ENCODE data around the gene DLGAP1. TPM values are rescaled to one million over a fixed set of nuclear protein-coding genes. Genes with fewer than 3 reads are reported as not detected.

The DLGAP1 gene
- total RNA-seq, 4 donors from 2014 or later = 2.0 to 4.7 (median 2.1) TPM; not detected in 1

DNA sequence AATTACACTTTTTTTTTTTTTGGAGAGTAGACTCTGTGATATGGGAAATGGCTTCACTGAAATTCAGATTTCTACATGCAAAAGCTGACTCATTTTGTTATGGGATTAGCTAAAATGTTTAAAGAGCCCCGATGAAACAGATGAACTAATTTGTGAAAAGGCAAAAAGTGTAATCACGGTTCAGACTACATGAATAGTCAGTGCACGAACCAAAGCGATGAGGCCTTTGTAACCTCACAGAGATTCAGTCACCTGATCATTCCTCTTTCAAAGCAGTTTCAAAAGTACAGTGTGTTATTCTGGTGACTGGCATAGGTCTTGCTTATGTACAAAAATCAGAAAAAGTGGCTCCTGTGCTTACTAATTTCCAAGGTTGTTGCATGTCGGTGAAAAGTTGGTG, 960.5 kb downstream of the DLGAP1 start:
- no peak for DNase-seq (ENCODE audit: low spot score in 2 of 2)
- peaks cover 7% of the 10 kb centered on the region for H3K4me1 ChIP-seq
- 88% methylated on average over 5 of the region's 5 CpGs for WGBS
- no peaks in the 10 kb centered on the region for H3K9me3 ChIP-seq
- H3K4me3 ChIP-seq = no peak overlapping the region
- TF ChIP-seq, protein P1, sequence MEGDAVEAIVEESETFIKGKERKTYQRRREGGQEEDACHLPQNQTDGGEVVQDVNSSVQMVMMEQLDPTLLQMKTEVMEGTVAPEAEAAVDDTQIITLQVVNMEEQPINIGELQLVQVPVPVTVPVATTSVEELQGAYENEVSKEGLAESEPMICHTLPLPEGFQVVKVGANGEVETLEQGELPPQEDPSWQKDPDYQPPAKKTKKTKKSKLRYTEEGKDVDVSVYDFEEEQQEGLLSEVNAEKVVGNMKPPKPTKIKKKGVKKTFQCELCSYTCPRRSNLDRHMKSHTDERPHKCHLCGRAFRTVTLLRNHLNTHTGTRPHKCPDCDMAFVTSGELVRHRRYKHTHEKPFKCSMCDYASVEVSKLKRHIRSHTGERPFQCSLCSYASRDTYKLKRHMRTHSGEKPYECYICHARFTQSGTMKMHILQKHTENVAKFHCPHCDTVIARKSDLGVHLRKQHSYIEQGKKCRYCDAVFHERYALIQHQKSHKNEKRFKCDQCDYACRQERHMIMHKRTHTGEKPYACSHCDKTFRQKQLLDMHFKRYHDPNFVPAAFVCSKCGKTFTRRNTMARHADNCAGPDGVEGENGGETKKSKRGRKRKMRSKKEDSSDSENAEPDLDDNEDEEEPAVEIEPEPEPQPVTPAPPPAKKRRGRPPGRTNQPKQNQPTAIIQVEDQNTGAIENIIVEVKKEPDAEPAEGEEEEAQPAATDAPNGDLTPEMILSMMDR (IDR thresholded peaks at IDR 0.05) = no peak
- no peak for TF ChIP-seq POLR2AphosphoS5 (IDR thresholded peaks at IDR 0.05)
- H3K27ac ChIP-seq = no peak overlapping the region
- no peaks in the 10 kb centered on the region for H3K36me3 ChIP-seq
- H3K27me3 ChIP-seq = peaks cover 6% of the 10 kb centered on the region

DNA sequence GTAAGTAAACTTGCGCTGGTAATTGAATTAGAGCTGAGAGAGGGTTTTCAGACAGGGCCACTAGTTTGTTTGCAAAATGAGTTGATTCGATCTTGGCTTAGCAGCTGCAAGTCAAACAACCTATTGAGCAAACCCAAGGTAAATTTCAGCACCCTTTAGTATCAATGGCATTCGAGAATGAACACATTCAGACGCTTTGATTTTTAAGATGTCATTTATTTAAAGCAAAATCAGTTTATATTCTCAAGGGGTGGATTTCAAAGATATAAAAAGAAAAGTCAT, 960.9 kb downstream of the DLGAP1 start:
- Histone ChIP-seq H3K9me3 (no peaks in the 10 kb centered on the region), H3K27me3 (peaks cover 5% of the 10 kb centered on the region), H3K36me3 (no peaks in the 10 kb centered on the region), H3K4me3 (no peak overlapping the region), H3K4me1 (peaks cover 4% of the 10 kb centered on the region), H3K27ac (no peak overlapping the region)
- 88% methylated on average over 4 of the region's 4 CpGs for WGBS
- DNase-seq (ENCODE audit: low spot score in 2 of 2) = no peak
- TF ChIP-seq, protein P1 (IDR thresholded peaks at IDR 0.05) = no peak
- no peak for TF ChIP-seq POLR2AphosphoS5 (IDR thresholded peaks at IDR 0.05)
- no peak for TF ChIP-seq EP300 (IDR thresholded peaks at IDR 0.05)
- TF ChIP-seq POLR2A (IDR thresholded peaks at IDR 0.05) = no peak

DNA sequence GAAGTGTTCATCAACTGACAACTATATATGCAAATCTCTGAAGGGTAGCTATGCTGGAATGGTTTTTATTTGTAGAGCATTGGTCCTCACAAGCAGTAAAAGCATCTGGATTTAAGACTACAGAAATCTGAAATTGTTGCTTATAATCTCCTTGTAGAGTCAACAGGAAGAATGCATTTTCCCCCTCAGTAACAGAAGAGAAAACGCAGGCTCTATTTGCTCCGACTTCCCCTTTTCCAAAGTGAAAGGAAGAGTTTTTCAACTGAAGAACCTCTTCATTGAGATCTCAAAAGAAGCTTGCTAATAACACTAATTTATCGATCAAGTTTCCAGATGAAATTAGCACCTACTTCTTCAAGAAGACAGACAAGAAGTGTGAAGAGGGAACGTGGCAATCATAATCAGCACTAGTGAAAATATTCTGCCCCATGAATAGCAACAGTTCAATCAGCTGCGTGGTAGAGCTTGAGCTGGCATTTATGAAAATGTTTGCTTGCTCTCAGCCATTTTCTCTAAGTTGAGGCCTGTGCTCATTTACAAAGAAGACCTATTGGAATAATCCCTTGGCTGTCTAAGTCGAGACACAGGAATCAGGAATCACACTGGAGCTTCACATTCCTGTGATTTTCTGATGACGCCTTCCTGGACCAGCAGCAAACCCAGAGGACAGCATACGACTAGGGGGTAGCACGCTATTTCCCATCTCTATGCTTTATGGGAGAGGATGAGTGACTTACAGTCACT, 961.4 kb downstream of the DLGAP1 start:
- WGBS = 79% methylated on average over 9 of the region's 9 CpGs
- DNase-seq (ENCODE audit: low spot score in 2 of 2) = no peak
- no peak overlapping the region for H3K27ac ChIP-seq

DNA sequence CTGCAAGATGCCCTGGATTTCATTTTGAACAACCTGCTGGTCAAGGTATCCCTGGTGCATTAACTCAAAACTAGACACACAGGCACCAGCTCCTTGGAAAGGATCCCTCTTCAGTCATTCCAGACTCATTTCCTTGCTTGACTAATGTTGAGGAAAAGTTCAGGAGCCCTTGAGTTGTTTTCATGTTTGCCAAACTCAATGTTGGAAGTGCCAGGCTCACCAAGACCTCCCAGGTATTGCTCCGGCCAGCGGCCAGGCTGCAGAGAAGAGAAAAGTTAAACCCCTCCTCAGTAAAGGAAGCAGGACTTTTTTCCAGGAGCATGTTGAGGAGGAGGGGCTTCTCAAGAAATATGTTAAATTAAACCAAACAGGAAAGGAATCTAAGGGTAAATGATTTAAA, 962.4 kb downstream of the DLGAP1 start:
- Histone ChIP-seq H3K9me3 (no peaks in the 10 kb centered on the region), H3K4me3 (no peak overlapping the region), H3K27ac (no peak overlapping the region), H3K4me1 (no peaks in the 10 kb centered on the region), H3K27me3 (no peaks in the 10 kb centered on the region), H3K36me3 (no peaks in the 10 kb centered on the region)
- no peak for DNase-seq (ENCODE audit: low spot score in 2 of 2)
- WGBS = 100% methylated on average over 2 of the region's 2 CpGs
- TF ChIP-seq, protein P1 (IDR thresholded peaks at IDR 0.05) = no peak

More for the DNA sequence above, 961.4 kb downstream of the DLGAP1 start:
- Histone ChIP-seq H3K27me3 (peaks cover under 1% of the 10 kb centered on the region), H3K36me3 (no peaks in the 10 kb centered on the region), H3K9me3 (no peaks in the 10 kb centered on the region), H3K4me3 (no peak overlapping the region), H3K4me1 (no peaks in the 10 kb centered on the region)
- TF ChIP-seq EP300 (IDR thresholded peaks at IDR 0.05) (no peak), POLR2AphosphoS5 (IDR thresholded peaks at IDR 0.05) (no peak), POLR2A (IDR thresholded peaks at IDR 0.05) (no peak)
- TF ChIP-seq, protein P1 (IDR thresholded peaks at IDR 0.05) = no peak

DNA sequence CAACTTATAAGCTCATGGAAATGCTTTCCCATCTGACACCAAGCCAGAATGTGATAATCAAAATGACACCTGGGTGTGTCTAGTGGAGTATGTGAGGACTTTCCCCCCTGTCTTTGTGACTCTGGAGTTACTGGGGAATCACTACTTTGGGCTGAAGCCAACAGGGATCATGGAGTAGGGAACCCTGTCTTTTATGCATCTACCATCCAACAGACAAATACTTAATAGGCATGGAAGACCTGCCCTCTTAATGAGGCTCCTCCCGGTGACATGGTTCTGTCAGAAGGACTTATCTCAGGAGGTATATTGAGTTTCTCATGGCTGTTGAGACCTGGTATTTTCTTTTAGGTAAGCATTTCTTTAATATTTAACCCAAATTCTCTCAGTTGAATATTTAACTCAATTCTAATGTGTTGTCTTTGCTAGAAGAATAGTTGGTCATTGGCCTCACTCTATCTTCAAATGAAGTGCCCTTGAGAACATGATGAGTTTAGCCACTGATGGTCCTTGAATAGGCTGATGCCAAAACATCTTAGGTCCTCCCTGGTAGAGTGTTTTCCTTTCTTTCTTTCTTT, 963.0 kb downstream of the DLGAP1 start:
- no peaks in the 10 kb centered on the region for H3K27me3 ChIP-seq
- H3K4me3 ChIP-seq = no peak overlapping the region
- H3K27ac ChIP-seq = no peak overlapping the region
- H3K36me3 ChIP-seq = no peaks in the 10 kb centered on the region
- TF ChIP-seq POLR2AphosphoS5 (IDR thresholded peaks at IDR 0.05) (no peak), POLR2A (IDR thresholded peaks at IDR 0.05) (no peak), EP300 (IDR thresholded peaks at IDR 0.05) (no peak)
- TF ChIP-seq, protein P1 (IDR thresholded peaks at IDR 0.05) = no peak
- WGBS = 93% methylated on average over 1 of the region's 1 CpG
- H3K4me1 ChIP-seq = no peaks in the 10 kb centered on the region
- DNase-seq (ENCODE audit: low spot score in 2 of 2) = no peak
- H3K9me3 ChIP-seq = no peaks in the 10 kb centered on the region
